Keratinocyte (primary cell): ENCODE data around the gene SLC25A2.

Source experiments
- EZH2 ChIP-seq: IDR thresholded peaks from one replicate; pipeline ENCODE4 v1.6.1; 2012; ENCODE audit warnings: inconsistent platforms, mild to moderate bottlenecking, low read length, moderate library complexity
- TF ChIP-seq, protein P1 (sequence below), 3 experiments: IDR thresholded peaks in 1 of 3; conservative IDR thresholded peaks in 1 of 3; optimal IDR thresholded peaks in 1 of 3; 2 replicates in 2 of 3; 3 replicates in 1 of 3; pipeline versions ENCODE3 to v1.5.1; 2011; ENCODE audit warnings: low read length in 3 of 3, mild to moderate bottlenecking in 3 of 3, moderate library complexity in 2 of 3, control low read depth in 1 of 3, inconsistent platforms in 1 of 3; ENCODE audit not compliant: insufficient read depth in 2 of 3; ENCODE audit errors: extremely low read depth in 1 of 3

DNA sequence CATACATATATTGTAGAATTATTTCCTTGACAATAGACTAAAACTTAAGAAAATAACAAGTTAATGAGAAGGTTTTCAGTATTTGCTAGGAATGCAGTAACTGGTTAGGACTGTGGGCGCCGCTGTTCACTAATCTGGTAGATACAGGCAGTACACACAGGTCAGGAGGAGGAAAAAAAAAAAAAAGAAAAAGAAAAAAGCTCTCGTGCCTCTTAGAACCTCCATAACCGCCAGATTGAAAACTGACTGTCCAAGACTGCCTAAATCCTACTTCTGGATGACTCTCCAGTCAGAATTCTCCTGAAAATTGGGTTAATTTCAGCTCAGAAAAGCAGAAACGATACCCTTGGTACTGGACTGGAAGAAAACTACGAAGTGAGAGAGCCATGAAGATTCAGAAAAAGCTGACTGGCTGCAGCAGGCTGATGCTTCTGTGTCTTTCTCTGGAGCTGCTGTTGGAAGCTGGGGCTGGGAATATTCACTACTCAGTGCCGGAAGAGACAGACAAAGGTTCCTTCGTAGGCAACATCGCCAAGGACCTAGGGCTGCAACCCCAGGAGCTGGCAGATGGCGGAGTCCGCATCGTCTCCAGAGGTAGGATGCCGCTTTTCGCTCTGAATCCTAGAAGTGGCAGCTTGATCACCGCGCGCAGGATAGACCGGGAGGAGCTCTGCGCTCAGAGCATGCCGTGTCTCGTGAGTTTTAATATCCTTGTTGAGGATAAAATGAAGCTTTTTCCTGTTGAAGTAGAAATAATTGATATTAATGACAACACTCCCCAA, 26.6 kb upstream of the SLC25A2 start, which contains the start of gene PCDHGA1:
- TF ChIP-seq, protein P1, sequence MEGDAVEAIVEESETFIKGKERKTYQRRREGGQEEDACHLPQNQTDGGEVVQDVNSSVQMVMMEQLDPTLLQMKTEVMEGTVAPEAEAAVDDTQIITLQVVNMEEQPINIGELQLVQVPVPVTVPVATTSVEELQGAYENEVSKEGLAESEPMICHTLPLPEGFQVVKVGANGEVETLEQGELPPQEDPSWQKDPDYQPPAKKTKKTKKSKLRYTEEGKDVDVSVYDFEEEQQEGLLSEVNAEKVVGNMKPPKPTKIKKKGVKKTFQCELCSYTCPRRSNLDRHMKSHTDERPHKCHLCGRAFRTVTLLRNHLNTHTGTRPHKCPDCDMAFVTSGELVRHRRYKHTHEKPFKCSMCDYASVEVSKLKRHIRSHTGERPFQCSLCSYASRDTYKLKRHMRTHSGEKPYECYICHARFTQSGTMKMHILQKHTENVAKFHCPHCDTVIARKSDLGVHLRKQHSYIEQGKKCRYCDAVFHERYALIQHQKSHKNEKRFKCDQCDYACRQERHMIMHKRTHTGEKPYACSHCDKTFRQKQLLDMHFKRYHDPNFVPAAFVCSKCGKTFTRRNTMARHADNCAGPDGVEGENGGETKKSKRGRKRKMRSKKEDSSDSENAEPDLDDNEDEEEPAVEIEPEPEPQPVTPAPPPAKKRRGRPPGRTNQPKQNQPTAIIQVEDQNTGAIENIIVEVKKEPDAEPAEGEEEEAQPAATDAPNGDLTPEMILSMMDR (optimal IDR thresholded peaks at IDR 0.05 in 1 of 3, IDR thresholded peaks at IDR 0.05 in 1 of 3, conservative IDR thresholded peaks at IDR 0.05 in 1 of 3; ENCODE audit: extremely low read depth in 1 of 3, insufficient read depth in 2 of 3, low read length in 3 of 3), result peak; percentile 21 to 47 (median 28)
- TF ChIP-seq EZH2, result no peak
